NCI-H2107 treated with DMSO at 0.1 percent for 48 hours (cell line): ENCODE data around the gene UBE2R2.

ENCODE experiments used
- DNase-seq: peaks from one replicate; lab custom pipeline; 2025; ENCODE audit not compliant: unreplicated experiment; lab: John Stamatoyannopoulos, UW

The UBE2R2 gene

DNA sequence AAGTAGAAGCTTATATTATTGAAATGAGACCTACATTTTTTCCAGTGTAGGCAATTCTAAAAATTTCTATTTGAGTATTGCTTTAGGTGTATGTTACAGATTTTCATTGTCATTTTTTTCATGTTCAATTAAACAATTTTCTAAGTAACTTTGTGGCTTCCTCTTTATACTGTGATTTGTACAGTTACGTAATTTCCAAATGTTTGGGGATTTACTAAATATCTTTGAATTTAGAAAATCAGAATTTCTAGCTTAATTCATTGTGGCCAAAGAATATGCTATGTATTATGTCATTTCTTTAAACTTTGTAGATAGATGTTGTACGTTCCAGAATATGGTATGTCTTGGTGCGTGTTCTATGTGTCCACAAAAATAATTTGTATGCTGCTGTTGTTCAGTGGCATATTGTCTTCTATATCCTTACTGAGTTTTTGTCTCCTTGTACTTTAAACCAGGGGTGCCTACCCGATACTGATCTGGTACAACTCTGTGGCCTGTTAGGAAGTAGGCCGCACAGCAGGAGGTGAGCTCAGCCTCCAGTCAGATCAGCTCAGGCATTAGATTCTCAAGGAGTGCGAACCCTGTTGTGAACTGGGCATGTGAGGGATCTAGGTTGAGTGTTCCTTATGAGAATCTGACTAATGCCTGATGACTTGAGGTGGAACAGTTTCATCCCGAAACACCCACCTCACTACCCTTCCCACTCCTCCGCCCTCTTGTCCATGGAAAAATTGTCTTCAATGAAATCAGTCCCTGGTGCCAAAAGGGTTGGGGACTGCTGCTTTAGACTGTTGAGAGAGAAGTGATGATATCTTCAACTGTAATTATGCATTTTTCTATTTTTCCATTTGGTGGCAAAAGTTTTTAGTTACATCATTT is 63.5 kb downstream of the UBE2R2 start:
- no peak for DNase-seq

DNA sequence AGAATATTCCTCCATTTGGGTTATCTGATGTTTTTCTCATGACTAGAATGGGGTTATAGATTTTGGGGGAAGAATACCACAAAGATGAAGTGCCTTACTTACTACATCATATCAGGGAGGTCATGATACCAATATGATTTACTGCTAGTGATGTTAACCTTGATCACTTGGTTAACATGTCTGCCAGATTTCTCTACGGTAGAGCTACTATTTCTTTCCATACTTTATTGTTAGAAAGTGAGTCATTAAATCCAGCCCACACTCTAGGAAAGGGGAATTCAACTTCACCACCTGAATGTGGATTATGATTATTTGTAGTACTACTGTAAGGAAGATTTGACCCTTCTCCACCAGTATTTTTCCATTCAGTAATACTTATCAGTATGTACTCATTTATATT is 64.7 kb downstream of the UBE2R2 start:
- no peak for DNase-seq

DNA sequence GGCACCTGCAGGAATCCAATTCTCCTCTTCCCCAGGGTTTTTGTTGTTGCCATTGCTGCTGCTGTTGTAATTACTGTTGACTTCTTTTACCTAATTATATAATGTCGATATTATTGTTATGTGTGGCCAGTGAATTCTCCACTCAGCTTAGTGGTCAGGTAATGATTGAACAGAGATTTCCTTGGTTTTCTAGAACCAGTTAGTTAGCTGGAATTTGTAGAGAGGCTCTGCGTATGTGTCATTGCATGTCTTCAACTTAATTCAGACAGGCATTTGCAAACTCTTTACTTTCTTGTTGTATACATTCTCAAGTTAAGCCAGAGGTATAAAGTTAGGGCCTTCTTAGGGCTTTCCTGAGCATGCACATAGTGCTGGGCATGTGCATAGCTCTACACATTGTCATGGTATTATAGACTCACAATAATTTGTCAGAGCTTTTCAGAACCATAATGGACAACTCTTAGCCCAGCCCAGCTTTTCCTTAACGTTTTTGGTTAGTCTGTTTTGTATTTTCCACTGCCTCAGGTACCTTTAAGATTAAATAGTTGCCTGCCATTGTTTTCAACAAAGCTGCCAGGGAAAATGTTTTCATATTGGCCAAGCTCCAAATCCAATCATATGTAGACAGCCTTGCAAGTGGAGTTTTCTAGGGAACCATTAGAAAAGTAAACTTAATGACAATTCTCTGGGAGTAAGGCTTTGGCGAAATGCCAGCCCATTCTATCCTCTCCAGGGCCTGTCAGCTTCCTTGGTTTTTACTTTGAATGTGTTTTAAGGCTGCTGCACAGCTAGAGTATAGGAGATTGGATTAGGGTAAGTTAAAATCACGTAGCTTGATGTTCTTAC is 68.1 kb downstream of the UBE2R2 start:
- DNase-seq, result peak; percentile 70

DNA sequence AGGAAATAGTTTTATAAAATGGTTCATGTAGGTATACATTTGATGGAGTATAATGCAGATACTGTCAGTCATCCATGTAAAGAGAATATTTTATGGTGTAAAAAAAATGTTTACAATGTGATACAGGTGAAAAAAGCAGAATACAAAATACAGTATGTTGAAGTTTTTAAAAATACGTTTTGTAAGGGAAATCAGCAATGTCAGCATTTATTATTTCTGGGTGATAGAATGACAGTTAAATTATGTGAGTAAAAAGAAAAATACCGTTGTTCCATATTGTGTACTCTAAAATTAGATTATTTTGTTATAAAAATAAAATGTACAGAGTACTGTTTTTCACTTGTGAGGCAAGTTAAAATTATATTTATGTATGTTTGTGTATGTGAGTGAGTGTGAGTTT is 69.0 kb downstream of the UBE2R2 start:
- DNase-seq, result no peak

DNA sequence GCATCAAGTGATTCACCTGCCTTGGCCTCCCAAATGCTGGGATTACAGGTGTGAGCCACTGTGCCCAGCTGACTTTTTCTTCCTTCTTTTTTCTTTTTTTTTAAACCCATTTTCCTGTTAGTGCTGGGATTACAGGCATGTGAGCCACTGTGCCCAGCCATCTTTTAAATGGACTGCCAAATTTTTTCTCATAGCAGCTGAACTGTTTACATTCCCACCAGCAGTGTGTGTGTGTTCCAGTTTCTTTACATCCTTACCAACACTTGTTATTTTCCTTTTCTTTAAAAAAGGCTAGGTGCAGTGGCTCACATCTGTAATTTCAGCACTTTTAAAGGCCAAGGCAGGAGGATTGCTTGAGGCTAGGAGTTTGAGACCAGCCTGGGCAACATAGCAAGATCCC is 76.9 kb downstream of the UBE2R2 start:
- DNase-seq, result no peak

DNA sequence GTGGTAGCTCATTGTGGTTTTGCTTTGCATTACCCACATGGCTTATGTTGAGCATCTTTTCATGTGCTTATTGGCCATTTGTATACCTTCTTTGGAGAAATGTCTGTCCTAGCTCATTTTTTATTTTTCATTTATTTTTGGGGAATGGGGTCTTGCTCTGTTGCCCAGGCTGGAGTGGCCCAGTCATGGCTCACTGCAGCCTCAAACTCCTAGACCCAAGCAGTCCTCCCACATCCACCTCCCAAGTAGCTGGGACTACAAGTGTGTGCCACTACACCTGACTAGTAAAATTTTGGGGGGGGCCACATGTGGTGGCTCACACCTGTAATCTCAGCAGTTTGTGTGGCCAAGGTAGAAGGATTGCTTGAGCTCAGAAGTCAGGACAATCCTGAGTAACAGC is 77.4 kb downstream of the UBE2R2 start:
- no peak for DNase-seq

DNA sequence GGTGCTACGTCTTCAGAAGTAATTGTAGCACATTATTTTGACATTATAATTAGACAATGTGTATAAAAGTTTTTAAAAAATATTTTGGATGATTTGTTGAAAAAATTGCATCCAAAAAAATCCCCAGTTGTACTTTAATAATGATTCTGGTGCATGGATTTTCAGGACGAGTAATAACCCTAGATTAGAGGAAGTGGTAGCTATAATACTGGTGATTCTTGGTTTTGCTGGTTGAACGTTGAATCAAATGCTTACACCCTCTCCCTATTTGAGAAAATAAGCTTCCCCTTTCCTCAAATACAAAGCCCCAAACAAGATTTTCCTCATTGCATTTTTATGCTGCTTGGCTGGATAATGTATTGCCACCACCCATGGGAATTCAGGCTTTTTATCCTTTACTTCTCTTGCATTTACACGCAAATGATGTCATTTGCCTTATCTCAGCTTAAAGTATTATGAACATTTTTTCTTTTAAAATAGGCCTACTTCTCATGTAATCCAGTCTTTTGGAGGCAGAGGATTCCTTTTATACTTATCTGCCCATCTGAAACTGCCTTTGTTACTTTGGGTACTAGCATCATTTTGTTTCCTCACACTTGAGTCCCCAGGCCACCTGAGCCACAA is 86.3 kb downstream of the UBE2R2 start:
- DNase-seq, result no peak

DNA sequence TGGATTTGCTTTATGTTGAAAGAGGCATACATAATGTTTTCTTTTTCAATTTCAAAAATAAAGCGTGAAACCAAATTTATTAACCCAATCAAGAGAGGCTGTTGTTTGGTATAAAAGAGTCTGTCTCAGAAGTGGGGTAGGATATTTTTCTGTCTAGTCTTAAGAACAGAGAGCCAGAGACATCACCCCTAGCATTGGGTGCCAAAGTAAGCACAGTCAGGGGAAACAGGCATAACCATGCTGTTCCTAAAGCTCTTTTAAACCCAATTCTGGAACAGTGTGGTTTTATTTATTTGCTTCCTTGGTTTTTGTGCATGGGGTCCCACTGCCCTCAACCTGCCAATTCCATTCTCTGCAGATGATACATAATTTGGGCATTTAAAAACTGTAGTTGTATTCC is 88.2 kb downstream of the UBE2R2 start:
- DNase-seq, result no peak

DNA sequence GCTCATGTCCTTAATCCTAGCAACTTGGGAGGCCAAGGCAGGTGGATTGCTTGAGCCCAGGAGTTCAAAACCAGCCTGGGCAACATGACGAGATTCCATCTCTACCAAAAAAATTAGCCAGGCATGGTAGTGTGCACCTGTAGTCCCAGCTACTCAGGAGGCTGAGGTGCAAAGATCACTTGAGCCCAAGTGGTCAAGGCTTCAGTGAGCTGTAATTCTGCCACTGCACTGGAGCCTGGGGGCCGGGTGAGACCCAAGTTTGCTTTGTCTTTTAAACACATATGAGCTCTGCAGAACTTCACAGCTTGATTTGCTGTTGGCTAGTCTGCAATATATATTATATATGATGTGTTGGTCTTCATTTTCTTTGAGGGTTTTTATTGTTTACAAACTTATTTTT is 89.8 kb downstream of the UBE2R2 start:
- no peak for DNase-seq

DNA sequence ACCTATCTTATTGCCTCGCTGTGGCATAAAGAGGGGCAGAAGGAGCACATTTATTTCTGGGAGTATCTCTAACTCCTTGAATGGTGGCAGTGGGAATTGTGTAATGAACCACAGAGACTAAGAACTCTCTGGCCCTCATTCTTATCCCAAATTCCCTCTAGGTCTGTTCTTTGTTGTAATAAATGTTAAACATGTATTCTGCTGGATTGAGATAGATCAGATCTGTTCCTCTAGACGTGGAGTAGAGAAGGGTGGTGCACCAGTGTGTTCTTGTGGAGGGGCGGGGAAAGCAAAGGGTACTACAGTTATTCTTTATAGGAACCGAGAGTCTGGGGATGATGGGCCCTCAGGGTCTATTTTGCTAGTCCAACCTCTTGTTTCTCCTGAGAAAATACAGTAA is 90.4 kb downstream of the UBE2R2 start:
- no peak for DNase-seq

DNA sequence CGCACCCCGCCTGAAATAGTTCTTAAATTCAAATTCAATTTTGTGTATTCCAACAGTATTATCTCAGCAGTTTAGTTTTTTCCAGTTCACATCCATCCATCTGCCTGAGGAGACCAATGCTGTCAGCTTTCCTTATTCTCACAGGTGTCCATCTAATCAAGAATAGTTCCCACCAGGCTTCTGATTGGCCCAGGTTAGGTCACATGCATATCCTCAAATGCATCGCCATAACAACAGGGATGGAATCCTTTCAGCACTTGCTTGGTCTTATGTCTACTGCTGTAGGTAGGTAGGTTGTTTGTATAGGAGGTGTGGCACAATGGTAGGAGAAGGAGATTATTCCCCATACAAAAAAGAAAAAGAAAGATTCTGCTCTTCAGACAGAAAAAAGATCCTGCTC is 91.2 kb downstream of the UBE2R2 start:
- DNase-seq, result no peak

DNA sequence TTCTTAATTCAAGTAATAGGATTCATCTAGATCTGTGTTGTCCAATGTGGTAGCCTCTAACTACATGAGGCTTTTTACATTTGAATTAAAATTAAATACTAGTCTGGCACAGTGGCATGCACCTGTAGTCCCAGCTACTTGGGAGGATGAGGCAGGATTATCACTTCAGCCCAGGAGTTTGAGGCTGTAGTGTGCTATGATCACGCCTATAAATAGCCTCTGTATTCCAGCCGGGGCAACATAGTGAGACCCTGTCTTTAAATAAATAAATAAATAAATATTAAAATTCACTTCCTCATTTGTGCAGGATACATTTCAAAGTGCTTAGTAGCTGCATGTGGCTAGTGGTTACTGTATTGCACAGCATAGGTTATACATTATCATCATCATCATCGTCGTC is 91.8 kb downstream of the UBE2R2 start:
- no peak for DNase-seq

DNA sequence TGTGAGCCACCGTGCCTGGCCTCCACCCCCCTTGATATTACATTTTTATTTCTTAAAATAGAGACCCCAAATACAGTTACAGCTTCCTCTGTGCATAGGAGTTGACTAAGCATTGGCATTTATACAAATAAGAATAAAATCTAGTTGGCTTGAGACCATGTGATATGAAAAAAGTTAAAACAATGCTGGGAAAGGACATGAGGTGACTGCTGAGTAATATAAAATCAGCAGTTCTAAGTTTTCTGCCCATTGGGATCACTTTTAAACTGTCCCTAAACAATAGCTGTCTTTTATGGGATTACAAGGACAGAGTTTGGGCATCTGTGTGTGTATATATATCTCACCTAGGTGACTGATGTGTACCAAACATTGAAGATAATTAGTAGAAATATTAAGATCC is 96.6 kb downstream of the UBE2R2 start:
- no peak for DNase-seq

DNA sequence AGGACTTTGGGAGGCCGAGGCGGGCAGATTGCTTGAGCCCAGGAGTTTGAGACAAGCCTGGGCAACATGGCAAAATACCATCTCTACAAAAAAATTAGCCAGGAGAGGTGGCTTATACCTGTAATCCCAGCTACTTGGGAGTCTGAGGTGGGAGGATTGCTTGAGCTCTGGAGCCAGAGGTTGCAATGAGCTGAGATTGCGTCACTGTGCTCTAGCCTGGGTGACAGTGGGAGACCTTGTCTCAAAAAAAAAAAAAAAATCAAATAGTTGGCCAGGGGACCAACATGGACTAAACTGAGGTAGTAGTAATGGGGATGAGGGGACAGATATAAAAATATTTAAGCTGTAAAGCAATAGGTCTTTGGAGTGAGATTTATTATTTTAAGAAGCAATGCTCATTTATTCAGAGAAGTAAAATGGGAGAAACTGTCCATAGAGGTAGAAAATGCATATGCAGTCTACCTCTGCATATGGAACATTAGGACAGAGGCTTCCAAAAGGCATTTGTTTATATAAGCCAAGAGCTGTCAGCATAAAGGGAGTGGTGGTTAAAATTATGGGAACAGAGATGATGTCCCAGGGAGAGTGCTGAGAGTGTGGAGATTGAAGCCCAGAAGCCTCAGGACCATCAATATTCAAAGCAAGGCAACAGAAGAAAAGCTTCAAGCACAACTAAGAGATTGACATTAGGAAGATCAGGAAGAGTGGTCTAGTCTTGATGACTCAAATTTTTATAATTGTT is 98.1 kb downstream of the UBE2R2 start:
- DNase-seq, result no peak

DNA sequence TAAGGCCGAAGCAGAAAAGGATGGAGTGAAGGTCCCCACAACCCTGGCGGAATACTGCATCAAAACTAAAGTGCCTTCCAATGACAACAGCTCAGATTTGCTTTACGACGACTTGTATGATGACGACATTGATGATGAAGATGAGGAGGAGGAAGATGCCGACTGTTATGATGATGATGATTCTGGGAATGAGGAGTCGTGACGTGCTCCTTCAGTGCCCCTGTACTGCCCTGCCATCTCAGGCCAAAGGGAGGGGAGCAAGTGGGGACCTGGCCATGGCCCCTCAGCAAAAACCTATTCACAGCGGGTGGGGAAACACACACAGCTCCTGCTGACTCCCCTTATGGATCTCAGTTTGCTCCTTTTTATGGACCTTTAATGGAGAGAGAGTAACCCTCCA is 100.1 kb downstream of the UBE2R2 start:
- DNase-seq, result no peak

DNA sequence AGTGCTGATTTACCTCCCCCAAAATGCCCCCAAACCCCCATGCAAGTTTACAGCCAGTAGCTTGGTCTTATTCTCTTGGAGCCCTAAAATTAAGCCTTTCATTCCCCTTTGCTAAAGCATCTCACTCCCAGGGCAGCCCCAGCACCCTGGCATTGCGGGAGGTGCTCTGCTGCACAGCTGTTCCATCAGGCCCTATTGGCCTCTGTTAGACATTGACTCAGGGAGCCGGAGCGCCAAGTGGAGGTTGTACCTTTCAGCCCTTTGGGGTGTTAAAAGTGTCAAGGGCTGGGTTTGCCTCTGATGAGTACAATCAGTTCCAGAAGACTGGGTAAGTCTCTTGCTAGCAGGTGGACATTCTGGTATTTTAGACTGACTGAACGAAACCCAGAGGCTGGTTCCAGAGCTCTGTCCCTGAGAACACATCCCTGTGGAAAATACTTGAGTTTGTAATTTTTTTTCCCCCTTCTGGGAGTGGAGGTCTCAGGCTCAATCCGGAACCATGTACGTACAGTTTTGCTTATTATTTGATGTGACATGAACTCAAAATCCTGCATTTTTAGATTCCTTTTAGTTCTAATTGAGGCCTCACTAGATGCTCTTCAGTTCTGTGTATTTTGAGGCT is 102.4 kb downstream of the UBE2R2 start:
- no peak for DNase-seq

DNA sequence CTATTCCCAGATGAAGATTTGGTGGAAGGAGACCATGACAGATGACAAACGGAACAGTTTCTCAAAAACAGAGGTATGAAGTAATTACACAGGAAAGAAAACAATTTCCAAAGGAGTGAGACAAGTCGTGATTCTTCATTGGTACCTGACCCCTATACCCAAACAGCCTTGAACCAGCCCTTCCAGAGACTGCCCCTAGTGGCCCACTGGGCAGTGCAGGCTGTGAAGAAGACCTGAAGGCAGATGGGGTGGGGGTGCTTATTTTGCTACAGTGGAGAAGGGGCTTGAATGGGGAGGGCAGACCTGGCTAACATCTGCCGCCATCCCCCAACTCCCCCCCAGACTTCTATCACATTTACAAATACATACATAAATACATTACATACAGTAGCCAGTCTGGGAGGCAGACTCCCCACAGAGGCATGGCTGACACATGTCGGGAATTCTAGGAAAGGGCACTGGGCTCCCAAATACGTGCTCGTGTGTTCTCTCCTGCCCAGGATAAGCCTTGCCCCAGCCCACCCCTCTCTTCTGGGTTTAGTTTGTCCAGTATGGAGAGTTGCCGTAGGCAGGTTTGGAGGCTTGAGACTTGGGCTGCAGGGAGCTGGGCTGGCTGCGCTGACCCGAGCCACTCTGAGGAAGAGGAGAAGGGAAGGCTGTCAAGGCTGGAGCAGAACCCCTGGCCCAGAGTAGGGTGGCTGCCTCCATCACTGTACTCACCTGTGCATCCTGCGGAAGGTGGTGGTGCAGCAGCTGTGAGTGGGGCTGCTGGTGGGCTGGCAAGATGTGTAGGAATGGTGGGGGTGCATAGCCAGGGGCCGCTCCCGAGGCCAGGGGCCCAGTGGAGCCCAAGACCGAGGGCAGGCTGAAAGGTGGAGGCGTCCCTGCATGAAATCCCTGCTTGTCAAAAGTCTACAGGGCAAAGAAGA is 105.3 kb downstream of the UBE2R2 start:
- no peak for DNase-seq

DNA sequence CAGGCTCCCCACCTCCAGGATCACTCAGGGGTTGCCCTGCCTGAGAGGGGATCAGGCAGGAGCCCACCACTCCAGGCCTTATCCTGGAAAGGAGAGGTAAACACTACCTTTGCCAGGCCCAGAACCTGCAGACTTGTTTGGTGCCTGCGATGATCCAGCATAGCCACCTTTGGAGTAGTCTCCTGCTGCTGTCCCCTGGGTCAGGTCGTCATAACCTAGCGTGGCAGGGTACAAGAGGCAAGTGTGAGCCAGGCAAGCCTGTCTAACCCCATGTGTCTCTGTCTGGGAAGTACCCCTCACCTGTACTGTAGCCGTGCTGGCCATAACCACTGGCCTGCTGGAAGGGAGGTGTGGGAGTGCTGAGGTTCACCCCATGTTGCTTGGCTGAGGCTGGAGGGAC is 106.1 kb downstream of the UBE2R2 start:
- no peak for DNase-seq

DNA sequence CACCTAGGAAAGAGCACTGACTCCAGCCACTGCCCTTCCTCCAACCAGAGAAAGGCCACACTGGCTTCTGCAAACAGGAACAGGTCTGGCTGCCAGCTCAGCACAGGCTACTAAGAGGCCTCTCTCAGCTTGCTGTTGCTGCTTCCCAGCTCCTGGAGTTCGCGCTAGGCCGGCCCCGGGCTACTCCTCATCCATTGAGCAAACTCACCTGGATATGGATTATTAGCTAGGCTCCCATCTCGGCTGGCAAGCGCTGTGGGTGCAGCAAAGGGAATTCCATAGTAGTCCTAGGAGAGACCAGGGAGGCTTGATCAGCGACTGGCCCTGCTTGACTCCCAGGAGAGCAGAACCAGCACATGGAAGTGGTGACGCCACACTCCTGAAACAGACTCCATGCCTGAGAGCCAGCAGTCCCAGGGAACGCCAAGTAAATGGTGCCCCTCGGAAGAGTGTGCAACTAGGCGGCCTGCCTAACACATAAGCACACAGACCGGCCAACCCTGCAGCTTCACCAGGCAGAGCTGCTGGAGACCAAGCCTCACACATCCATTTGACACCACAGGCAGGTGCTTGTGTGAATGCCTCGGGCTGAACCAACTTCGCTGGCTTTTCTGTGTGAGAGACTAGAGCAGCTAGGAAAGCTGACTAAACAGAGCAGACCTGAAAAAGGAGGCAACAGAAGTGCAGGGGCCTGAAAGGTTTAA is 107.2 kb downstream of the UBE2R2 start:
- peak; percentile 32 for DNase-seq
